Neuronal stem cell (in vitro differentiated cells): ENCODE measurements around the gene NLGN4X.
A peak's percentile ranks its signal among the peaks of the same experiment; 100 is the strongest.

Experiments used
- DNase-seq: peaks from one replicate; pipeline ENCODE4 v3.0.0-alpha.2; 2013; ENCODE audit warnings: low spot score
- H2AFZ ChIP-seq: one replicate; pipeline ENCODE4 v1.6.1; 2013; ENCODE audit warnings: mild to moderate bottlenecking, low read length, inconsistent platforms
- H2AK5ac ChIP-seq: 2 replicates; pipeline ENCODE4 v1.6.1; 2013; ENCODE audit warnings: low read depth, mild to moderate bottlenecking, inconsistent platforms, low read length, moderate library complexity, mixed read lengths
- H2BK120ac ChIP-seq: 2 replicates; pipeline ENCODE4 v1.6.1; 2013; ENCODE audit warnings: low read depth, mild to moderate bottlenecking, inconsistent platforms, low read length, moderate library complexity, mixed read lengths
- H2BK12ac ChIP-seq: one replicate; pipeline ENCODE4 v1.6.1; 2013; ENCODE audit warnings: low read length, inconsistent platforms
- H2BK15ac ChIP-seq: 2 replicates; pipeline ENCODE4 v1.6.1; 2013; ENCODE audit warnings: mild to moderate bottlenecking, low read length, inconsistent platforms, mixed read lengths
- H2BK5ac ChIP-seq: one replicate; pipeline ENCODE4 v1.6.1; 2013; ENCODE audit warnings: inconsistent platforms, mild to moderate bottlenecking, low read length, moderate library complexity
- H3K14ac ChIP-seq: one replicate; pipeline ENCODE4 v1.6.1; 2013; ENCODE audit warnings: low read length, inconsistent platforms
- H3K18ac ChIP-seq: 2 replicates; pipeline ENCODE4 v1.6.1; 2013; ENCODE audit warnings: low read length, inconsistent platforms
- H3K23ac ChIP-seq: 2 replicates; pipeline ENCODE4 v1.6.1; 2013; ENCODE audit warnings: low read depth, mild to moderate bottlenecking, mixed read lengths, low read length, inconsistent platforms; ENCODE audit not compliant: poor library complexity
- H3K27ac ChIP-seq: replicated peaks from 3 replicates; pipeline ENCODE4 v1.5.1; 2013; ENCODE audit warnings: low read length, inconsistent platforms
- H3K27me3 ChIP-seq, 3 experiments: 2 replicates each; pipeline ENCODE4 v1.6.1; 2013; ENCODE audit warnings: low read length in 3 of 3, mild to moderate bottlenecking in 2 of 3, inconsistent platforms in 1 of 3, low read depth in 1 of 3, mixed read lengths in 1 of 3, moderate library complexity in 1 of 3; ENCODE audit not compliant: control insufficient read depth in 3 of 3, insufficient read depth in 3 of 3
- H3K36me3 ChIP-seq, 2 donors: replicated peaks in 1 of 2; 2 replicates each; pipeline ENCODE4 v1.6.1; 2013; ENCODE audit warnings: low read length in 2 of 2; ENCODE audit not compliant: control insufficient read depth in 2 of 2, insufficient read depth in 2 of 2
- H3K4ac ChIP-seq: 2 replicates; pipeline ENCODE4 v1.6.1; 2013; ENCODE audit warnings: inconsistent platforms, mild to moderate bottlenecking, low read length, moderate library complexity
- H3K4me1 ChIP-seq, 2 donors: 1 replicate in 1 of 2; 2 replicates in 1 of 2; pipeline ENCODE4 v1.6.1; 2013; ENCODE audit warnings: low read length in 2 of 2, low read depth in 1 of 2; ENCODE audit not compliant: control insufficient read depth in 2 of 2, insufficient read depth in 1 of 2
- H3K4me2 ChIP-seq: one replicate; pipeline ENCODE4 v1.6.1; 2013; ENCODE audit warnings: mild to moderate bottlenecking, low read length, inconsistent platforms; ENCODE audit not compliant: insufficient read depth, poor library complexity, severe bottlenecking
- H3K4me3 ChIP-seq, 2 donors: 2 replicates each; pipeline ENCODE4 v1.5.1; 2013; ENCODE audit warnings: low read length in 2 of 2, mild to moderate bottlenecking in 2 of 2, inconsistent platforms in 1 of 2, moderate library complexity in 1 of 2
- H3K79me1 ChIP-seq: one replicate; pipeline ENCODE4 v1.6.1; 2013; ENCODE audit warnings: low read depth, mild to moderate bottlenecking, inconsistent platforms, low read length, moderate library complexity
- H3K9ac ChIP-seq: one replicate; pipeline ENCODE4 v1.6.1; 2013; ENCODE audit warnings: mild to moderate bottlenecking, low read depth, low read length, inconsistent platforms; ENCODE audit not compliant: poor library complexity
- H3K9me3 ChIP-seq, 2 donors: replicated peaks in 1 of 2; 2 replicates each; pipeline versions ENCODE3 to v1.6.1; 2013; ENCODE audit warnings: low read length in 2 of 2, mild to moderate bottlenecking in 2 of 2, inconsistent platforms in 1 of 2, low read depth in 1 of 2, mixed read lengths in 1 of 2, moderate library complexity in 1 of 2; ENCODE audit not compliant: control insufficient read depth in 2 of 2, insufficient read depth in 1 of 2
- H4K8ac ChIP-seq: one replicate; pipeline ENCODE4 v1.6.1; 2013; ENCODE audit warnings: low read depth, mild to moderate bottlenecking, inconsistent platforms, low read length, moderate library complexity
- H4K91ac ChIP-seq: one replicate; pipeline ENCODE4 v1.6.1; 2013; ENCODE audit warnings: low read length, low read depth, mild to moderate bottlenecking, inconsistent platforms; ENCODE audit not compliant: poor library complexity
- WGBS, 2 donors: extraction: QIAGEN DNeasy Blood & Tissue Kit; methylation state at CpG; one replicate each; pipeline ENCODE4 v1.1.7; 2013; ENCODE audit warnings: missing lambda C conversion rate in 2 of 2, mixed read lengths in 1 of 2; ENCODE audit not compliant: insufficient read length in 2 of 2, insufficient replicate concordance in 1 of 2; ENCODE audit errors: extremely low coverage in 2 of 2; 5-methylcytosine and 5-hydroxymethylcytosine counted together

Gene NLGN4X

DNA sequence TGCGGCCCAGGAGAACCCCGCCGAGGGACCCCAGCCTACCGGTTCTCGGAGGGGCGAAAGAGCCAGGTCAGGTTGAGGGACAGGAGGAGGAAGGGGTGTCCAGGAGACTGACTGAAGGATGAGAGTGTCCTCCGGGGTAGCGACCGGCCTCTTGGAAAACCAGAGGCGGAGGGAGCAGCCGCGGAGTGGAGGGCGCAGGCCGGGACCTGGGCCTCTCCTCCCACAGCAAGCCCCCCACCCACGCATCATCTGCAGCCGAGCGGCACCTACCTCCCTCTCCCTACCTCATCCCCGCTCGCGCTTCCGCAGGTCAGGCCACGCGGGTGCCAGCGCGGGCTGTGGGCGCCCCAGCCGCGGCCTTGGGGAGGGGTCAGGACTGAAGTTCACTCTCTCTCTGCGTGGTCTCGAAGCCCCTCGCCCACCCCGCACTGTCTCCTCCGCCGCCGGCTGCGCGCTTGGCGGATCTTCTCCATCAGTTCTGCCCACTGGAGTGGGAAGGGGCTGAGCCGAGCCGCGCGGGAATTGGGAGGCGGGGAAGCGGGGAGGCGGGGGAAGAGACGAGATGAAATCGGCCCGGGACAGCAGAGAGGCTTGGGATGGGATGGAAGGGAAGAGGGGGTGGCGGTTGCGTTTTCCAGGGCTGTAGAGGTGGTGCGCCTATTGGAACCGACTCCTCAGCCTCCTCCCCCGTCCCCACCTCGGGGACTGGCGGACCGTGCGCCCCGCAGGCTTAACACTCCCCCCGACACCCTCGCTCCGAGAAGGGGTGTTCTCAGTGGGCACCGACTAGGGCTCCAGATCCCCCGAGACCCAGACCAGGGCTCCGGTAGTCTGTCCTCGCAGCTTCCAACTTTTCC is 1.8 kb downstream of the NLGN4X start:
- no peaks in the 10 kb centered on the region for H3K36me3 ChIP-seq
- H2BK120ac ChIP-seq: no peak overlapping the region
- peak overlapping the region; percentile 67 for H2BK15ac ChIP-seq
- peak overlapping the region; percentile 5 for H2BK5ac ChIP-seq
- H2AFZ ChIP-seq: peak overlapping the region; percentile 92
- H3K27me3 ChIP-seq: no peaks in the 10 kb centered on the region
- no peak overlapping the region for H4K8ac ChIP-seq
- H3K79me1 ChIP-seq: peaks cover 1% of the 10 kb centered on the region
- peak overlapping the region; percentile 69 for H3K4me2 ChIP-seq
- peak overlapping the region; percentile 80 for H3K27ac ChIP-seq
- no peak overlapping the region for H3K4ac ChIP-seq
- H2BK12ac ChIP-seq: no peak overlapping the region
- peak overlapping the region; percentile 74 to 93 for H3K4me3 ChIP-seq
- H3K14ac ChIP-seq: no peak overlapping the region
- no peaks in the 10 kb centered on the region for H3K9me3 ChIP-seq
- WGBS, 2 donors: no CpG with 5 or more reads among the region's 65 CpGs
- DNase-seq: peak; percentile 36
- peak overlapping the region; percentile 96 for H3K18ac ChIP-seq
- H3K4me1 ChIP-seq: peaks cover 0 to 4% of the 10 kb centered on the region in 2 donors
- H2AK5ac ChIP-seq: no peak overlapping the region
- H3K9ac ChIP-seq: peak overlapping the region; percentile 91
- peak overlapping the region; percentile 65 for H3K23ac ChIP-seq
- H4K91ac ChIP-seq: no peak overlapping the region

DNA sequence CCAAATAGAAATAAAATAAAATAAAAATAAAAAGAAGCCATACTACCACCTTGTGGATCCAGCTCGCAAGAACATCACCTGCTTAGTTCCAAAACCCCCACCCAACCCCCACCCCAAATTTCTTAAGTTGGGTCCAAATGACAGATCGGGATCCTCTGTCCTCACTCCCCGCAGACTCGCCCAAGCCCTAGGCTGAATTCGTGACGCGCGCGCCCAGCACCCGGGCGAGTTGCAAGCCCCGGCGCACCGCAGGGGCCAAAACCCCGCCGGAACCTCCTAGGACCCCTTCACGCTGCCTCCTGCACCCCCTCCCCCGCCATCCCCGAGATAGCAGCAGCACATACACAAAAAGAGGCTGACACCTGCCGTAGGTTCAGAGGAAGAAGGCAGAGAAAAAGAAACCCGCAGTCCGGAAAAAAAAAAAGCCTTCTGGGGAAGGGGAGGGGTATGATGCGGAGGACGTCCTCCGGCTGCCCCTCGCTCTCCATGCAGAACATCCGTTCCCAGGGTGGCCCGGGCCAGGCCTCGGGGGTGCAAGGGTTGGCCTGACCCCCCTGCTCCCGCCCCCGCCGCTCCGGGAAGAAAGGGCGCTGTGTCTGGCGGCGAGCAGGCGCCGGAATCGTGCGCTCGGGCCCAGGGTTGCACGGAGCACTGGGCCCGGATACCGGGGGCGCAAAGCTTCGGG is 2.6 kb downstream of the NLGN4X start:
- Histone ChIP-seq H3K14ac (no peak overlapping the region), H3K4me3 (peak overlapping the region; percentile 74 to 93), H2BK120ac (no peak overlapping the region), H2BK5ac (peak overlapping the region; percentile 5), H2AK5ac (no peak overlapping the region), H3K27me3 (no peaks in the 10 kb centered on the region), H3K9me3 (no peaks in the 10 kb centered on the region), H3K79me1 (peaks cover 1% of the 10 kb centered on the region), H3K4me1 (peaks cover 0 to 4% of the 10 kb centered on the region in 2 donors), H3K18ac (peak overlapping the region; percentile 76), H3K4ac (no peak overlapping the region), H2BK15ac (no peak overlapping the region), H3K27ac (peak overlapping the region; percentile 80), H3K36me3 (no peaks in the 10 kb centered on the region), H2AFZ (peak overlapping the region; percentile 92), H4K8ac (no peak overlapping the region), H3K23ac (peak overlapping the region; percentile 55), H4K91ac (no peak overlapping the region), H2BK12ac (no peak overlapping the region), H3K4me2 (peak overlapping the region; percentile 69), H3K9ac (peak overlapping the region; percentile 91)
- WGBS, 2 donors: no CpG with 5 or more reads among the region's 46 CpGs
- DNase-seq: peak; percentile 33

DNA sequence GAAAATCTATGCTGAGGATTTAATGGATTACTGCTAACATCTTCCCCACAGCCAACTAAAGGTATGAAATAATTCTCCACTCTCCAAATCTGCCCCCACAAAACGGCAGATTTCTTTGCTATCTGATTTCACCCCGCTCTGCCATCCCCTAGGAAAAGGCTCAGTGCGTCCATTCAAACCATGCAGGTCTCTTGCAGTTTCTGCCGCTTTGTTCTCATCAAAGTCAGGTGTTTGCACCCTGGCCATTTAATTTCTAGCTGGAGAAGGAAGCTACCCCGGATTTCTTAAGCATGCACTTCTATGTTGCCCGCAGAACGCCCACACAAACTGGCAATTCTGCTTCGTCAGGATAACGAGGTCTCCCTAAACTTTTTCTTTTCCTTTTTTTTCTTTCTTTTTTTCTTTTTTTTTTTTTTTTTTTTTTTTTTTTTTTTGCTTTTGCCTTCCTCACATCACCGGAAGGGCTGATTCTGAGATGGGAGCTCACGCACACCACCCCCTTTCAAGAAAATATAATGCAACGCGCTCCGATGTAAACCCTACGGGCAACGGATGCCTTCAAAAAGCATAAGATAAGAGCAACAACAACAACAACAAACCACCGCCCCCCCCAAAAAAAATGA is 3.3 kb downstream of the NLGN4X start:
- H3K36me3 ChIP-seq: no peaks in the 10 kb centered on the region
- H4K8ac ChIP-seq: no peak overlapping the region
- peak overlapping the region; percentile 69 to 74 for H3K4me3 ChIP-seq
- H3K79me1 ChIP-seq: peaks cover 1% of the 10 kb centered on the region
- peak overlapping the region; percentile 51 for H2AFZ ChIP-seq
- DNase-seq: peak; percentile 0
- H2BK15ac ChIP-seq: no peak overlapping the region
- H4K91ac ChIP-seq: no peak overlapping the region
- H3K18ac ChIP-seq: no peak overlapping the region
- no peak overlapping the region for H2BK12ac ChIP-seq
- H2BK120ac ChIP-seq: no peak overlapping the region
- H3K23ac ChIP-seq: no peak overlapping the region
- no CpG with 5 or more reads among the region's 17 CpGs for WGBS, 2 donors
- no peak overlapping the region for H2BK5ac ChIP-seq
- H3K4me2 ChIP-seq: peak overlapping the region; percentile 45
- no peak overlapping the region for H3K14ac ChIP-seq
- H3K9me3 ChIP-seq: no peaks in the 10 kb centered on the region
- H3K9ac ChIP-seq: no peak overlapping the region
- peaks cover 0 to 4% of the 10 kb centered on the region in 2 donors for H3K4me1 ChIP-seq
- H3K27ac ChIP-seq: no peak overlapping the region
- no peak overlapping the region for H2AK5ac ChIP-seq
- no peak overlapping the region for H3K4ac ChIP-seq
- H3K27me3 ChIP-seq: no peaks in the 10 kb centered on the region

- Histone ChIP-seq H3K79me1 (peaks cover 1% of the 10 kb centered on the region), H4K91ac (no peak overlapping the region), H3K4me3 (no peak overlapping the region), H3K9me3 (no peaks in the 10 kb centered on the region), H2BK5ac (no peak overlapping the region), H3K27me3 (no peaks in the 10 kb centered on the region), H3K18ac (no peak overlapping the region), H3K27ac (no peak overlapping the region), H2AK5ac (no peak overlapping the region), H3K14ac (no peak overlapping the region), H2BK12ac (no peak overlapping the region), H3K4ac (no peak overlapping the region), H3K36me3 (no peaks in the 10 kb centered on the region), H3K4me1 (peaks cover 0 to 2% of the 10 kb centered on the region in 2 donors), H3K23ac (no peak overlapping the region), H3K9ac (no peak overlapping the region), H2BK15ac (no peak overlapping the region), H2AFZ (no peak overlapping the region), H4K8ac (no peak overlapping the region), H3K4me2 (no peak overlapping the region), H2BK120ac (no peak overlapping the region)
- DNase-seq: no peak
- no CpG with 5 or more reads among the region's 3 CpGs for WGBS, 2 donors
Measured at GRCh38 chrX:6223516-6223915, 5.2 kb downstream of the NLGN4X start.
